Right renal cortex interstitium (tissue), 3 donors: ENCODE measurements around the gene UBE2U. TPM values are rescaled to one million over a fixed set of nuclear protein-coding genes. Genes with fewer than 3 reads are reported as not detected.

Experiments
- DNase-seq, 3 donors: peaks; one replicate each; pipeline ENCODE4 v3.0.0-alpha.2; 2013; ENCODE audit warnings: low read depth in 3 of 3, low spot score in 2 of 3
- polyA plus RNA-seq, 3 donors: library from polyadenylated mRNA; unstranded; fragments of 120-200 nt; gene quantifications; one replicate each; pipeline ENCODE4 v1.2.1, GENCODE V29; 2013; ENCODE audit not compliant: insufficient read length in 3 of 3

The UBE2U gene, protein sequence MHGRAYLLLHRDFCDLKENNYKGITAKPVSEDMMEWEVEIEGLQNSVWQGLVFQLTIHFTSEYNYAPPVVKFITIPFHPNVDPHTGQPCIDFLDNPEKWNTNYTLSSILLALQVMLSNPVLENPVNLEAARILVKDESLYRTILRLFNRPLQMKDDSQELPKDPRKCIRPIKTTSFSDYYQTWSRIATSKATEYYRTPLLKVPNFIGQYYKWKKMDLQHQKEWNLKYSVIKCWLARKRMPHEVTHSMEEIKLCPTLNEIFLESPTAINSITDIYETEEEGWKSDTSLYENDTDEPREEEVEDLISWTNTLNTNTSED
- not detected for polyA plus RNA-seq

DNA sequence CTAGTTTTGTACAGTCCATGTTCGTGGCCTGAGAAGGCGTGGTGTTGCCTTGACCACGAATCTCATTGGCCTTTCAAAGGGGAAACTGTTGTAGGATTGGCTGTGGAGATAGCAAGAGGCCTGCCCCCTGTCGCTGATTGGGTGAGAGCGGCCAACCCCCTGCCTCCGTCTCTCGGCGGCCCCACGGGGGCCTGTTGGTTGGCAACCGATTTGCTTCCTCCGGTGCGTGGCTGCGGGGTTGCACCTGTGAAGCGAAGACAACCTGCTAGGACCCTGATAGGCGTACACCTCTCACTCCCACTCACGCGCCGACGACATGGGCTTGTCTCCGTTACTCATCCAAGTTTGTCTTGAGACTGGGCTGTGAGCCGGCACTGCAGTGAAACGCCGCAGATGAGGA, at the start of gene UBE2U:
UBE2U (plus strand) TSS at position 204 of the 400 bp plus-strand sequence. CDS start 428 bp downstream, outside the sequence.
- DNase-seq = no peak

DNA sequence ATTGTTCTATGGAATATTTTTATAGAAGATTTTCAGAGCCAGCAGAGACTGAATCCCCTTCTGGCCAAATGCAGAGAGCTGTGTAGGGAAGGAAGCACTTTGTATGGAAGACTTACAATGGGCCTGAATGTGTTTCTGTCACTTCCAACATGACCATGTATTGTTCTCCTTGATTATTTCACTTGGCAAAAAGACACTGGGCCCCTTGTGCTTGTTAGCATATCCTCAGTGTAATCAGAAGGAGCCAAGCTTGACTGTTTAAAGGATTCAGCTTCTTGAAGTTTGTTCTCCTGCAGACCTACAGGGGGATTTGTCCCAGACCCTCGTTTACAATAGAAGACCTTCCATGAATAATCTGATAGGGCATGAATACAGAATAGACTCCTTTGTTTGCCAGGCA, 48.1 kb upstream of the UBE2U start:
- no peak for DNase-seq

DNA sequence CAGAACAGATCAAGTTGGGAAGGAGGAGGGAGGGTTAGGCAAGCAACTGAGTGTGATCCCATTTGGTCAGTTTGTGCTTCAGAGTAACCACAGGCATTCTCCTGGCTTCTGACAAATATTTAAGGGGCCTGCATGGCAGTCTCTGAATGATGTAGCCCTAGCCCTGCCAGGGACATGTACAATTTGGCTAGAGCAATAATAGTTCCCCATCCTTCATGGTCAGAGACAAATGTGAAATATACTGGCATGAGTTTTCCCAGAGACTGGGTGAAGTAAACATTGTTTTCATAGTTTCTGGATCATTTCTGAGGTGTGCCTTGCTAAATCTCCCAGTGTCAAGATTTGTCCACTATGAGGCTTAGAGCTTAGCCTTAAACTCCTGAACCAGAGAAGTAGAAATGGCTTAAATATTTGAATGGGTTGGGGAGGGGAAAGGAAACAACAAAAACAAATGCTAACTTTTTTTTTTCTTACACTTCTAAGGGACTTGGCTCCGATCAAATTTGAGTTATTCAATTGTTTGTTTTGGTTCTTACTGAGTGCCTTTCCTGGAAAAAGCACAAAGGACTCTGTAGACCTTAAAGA, 42.0 kb upstream of the UBE2U start:
- DNase-seq = no peak

DNA sequence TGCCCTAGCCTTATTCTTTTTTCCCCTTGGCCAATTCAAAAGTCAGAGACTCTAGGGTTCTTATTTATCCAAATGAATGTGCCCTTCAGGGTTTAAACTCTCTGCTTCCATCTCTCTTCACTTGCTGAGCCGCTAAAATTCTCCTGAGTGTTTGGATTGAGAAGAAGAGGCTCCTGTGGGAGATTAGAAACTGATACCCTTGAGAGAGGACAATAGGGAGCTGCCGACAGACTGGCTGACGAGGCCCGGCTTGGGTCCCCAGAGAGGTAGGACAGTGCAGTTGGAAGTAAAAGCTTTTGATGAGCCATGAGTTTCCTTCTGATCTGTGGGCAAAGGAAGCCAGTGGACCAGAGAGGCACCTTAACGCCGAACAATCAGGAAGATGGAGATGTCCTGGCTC, 41.3 kb upstream of the UBE2U start:
- DNase-seq = no peak

DNA sequence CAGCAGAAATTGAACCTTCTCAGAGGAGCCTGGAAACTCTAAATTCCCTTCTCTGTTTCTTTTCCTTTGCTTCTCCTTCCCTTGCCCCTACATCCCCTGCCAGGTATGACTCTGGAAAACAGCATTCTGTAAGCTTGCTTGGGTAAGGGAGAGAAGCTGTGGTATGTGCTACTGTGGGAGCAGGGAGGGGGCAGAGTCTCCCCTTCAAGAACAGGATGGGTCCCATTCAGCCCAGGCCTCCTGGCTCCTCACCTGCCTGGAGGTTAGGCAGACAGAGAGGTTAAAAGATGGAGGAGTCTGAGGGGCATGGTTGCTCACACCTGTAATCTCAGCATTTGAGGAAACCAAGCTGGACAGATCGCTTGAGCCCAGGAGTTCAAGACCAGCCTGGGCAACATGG, 40.6 kb upstream of the UBE2U start:
- no peak for DNase-seq

DNA sequence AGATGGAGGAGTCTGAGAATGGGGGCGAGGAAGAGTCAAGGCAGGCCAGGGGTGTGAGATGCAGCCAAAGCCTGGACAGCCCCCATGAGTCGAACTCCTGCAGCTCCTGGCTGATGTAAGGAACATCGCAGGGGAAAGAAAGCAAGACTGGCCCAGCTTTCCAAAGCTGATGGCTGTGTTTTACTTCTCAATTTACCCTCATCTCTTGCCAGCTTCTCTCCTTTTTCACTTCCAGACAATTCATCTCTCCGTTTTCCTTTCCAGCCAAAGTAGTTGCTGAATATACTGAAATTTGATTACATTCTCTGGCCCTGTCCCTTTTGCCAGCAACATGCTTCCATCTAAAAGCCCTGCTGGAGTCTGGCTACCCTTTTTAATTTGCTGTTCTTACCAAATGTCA, 40.0 kb upstream of the UBE2U start:
- DNase-seq = no peak

DNA sequence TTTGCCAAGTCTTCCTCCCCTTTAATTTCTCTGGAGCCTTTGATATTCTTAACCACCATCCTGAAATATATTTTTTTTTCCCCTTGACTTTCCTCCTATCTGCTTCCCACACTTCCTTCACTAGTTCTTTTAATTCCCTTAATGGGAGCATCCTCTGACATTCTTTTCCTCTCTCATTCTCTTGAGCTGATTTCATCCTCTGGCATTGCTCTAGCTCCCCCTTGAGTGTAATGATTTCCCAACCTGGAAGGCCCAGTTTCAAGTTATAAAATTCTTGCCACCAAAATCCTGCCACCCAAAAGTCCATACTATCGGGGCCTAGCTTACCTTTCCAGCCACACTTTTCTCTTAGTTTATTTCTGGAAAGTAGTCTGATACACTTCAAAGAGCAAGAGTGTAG, 39.5 kb upstream of the UBE2U start:
- no peak for DNase-seq

DNA sequence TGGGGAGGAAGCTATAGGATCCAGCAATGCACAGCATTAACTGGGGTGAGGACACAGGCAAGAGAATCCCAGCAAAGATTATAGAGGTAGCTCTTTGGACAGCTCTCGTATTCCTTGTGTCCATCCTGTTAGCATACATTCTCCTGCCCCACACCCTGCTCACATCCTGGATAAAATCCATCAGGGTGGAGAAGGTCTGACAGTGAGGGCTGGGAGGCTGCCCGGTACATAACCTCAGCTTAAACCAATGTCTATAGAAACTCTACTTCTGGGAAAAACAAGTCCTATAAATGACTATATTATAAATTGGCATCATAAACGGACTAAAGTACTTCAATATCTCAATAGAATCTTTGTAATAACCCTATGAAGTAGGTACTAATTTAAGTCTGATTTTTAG, 36.8 kb upstream of the UBE2U start:
- DNase-seq = no peak

DNA sequence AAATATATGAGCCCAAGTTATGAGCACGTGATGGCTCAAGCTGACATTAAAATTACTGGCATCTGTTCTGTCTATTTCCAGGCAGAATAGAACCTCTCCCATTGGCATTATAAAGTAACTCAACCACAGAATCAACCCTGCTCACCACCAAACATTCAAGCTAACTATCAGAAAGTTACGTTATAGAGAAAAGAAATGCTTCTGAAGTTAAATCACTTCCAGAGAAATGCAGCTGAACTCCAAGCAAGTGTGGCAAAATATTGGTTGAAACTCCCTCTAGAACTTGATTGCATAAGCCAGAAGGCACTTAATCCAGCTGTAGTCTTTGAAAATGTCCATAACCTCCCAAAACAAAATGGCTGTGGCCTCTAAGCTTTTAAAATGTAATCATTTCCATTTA, 36.2 kb upstream of the UBE2U start:
- DNase-seq = no peak

DNA sequence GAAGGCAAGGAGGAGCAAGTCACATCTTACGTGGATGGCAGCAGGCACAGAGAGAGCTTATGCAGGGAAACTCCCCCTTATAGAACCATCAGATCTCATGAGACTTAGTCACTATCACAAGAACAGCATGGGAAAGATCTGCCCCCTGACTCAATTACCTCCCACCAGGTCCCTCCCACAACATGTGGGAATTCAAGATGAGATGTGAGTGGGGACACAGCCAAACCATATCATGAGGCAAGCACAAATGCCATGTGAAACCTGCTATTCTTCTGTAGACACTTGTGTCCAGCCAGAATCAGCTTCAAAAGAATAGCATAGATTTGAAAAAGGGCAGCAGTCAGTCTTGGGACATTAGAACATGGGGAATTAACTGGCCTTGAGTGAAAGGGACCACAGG, 32.2 kb upstream of the UBE2U start:
- DNase-seq = no peak

DNA sequence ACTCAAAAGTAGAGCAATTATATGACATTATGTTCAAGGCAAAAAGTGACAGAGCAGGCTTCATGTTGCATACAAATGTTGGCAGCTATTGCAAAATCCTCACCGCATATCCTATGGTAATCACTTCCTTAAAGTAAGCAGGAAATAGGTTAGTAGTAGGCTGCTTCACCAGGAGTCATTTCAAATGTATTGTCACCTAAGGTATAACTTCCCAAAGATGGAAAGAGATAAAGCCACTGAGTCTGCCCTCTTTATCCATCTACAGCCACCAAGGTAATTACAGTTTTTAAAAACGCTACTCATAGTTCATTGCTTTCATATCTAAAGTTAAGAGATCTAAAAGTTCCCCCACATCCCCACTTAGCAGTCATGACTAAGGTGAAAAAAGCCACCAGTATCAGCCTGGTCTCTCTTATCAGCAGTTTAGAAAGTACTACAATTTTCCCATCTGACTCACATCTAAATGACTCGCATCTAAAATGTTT, 31.6 kb upstream of the UBE2U start:
- no peak for DNase-seq

DNA sequence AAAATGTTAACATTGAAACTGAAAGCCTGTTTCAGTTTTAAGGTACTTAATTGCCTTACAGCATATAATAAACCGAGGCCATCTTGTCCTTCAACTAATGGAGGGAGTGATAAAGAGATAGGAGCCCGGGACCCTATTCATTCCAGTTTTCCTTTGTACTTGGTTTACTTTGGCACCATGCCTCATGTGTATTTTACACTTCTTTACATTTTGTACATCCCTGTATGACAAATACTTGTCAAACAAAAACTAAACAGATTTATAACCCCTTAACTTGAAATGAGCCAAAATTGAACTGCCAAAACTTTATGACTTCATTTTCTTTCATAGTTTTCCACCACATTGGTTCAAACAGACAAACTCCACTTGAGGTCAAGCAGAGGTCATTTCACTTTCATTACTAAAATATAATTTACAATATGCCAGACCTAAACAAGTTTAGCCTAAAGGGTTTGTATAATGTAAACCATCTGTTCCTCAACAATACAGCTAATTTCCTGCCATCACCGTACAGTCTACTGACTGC, 30.9 kb upstream of the UBE2U start:
- DNase-seq = no peak

DNA sequence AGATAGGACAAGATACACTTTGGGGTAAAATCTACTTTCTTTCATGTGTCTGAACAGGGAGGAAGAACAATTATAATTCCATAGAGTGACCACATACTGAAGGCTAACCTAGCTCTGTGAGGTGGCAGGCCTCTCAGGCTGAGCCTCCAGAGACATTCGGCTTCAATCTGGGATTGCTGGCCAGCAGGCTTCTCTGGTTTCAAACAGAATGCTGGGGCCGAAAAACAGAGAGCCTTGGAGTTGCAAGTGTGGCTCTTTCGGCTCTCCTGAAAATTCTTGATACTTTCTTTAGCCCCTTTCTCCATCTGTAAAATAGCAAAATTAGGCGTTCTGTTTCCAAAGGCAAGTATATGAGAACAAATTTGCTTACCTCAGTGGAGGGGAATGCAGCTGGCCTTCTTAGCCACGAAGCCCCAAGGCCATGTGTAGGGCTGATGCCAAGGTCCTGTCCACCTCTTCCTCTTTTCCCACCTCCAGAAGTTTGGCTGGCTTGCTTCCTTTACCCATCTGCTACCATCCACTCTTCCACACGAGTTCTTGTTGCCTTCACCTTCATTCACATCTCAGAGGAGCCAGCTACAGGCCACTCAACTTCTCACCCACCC, 30.0 kb upstream of the UBE2U start:
- DNase-seq = no peak

DNA sequence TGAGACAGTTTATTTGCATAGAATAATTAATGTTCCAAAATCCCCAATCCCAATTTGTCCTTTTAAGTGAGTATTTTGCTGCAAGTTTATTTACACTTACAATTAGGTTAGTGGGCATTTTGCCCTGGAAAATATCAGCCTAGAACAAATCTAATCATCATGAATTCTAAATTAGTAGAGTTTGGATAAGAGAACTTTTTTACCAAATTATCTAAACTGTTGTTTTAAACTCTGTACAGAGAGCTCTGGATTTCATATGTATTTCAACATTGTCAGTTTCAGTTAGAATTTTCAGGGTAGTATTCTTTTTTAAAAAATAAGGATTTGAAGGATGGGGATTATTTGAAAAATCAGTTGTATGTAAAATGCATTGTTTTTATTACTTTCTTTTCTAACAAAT, 27.8 kb upstream of the UBE2U start:
- no peak for DNase-seq

DNA sequence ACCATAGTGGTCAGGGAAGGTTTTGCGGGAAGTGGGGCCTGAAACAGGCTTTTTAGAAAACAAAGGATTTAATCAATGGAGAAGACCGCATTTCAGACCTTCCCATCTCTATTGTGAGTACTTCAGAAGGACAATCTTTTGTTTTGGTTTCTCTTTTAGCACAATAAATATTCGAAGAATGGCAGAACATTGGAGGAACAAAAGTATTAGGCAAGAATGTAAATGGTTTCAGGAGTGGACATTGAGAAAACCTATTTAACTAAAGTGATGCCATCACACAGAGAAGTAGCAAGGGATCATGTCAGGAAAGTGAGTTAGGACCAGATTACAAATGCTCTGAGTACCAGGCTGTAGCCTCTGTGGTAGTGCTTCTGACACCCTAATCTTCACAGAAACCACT, 26.8 kb upstream of the UBE2U start:
- no peak for DNase-seq

DNA sequence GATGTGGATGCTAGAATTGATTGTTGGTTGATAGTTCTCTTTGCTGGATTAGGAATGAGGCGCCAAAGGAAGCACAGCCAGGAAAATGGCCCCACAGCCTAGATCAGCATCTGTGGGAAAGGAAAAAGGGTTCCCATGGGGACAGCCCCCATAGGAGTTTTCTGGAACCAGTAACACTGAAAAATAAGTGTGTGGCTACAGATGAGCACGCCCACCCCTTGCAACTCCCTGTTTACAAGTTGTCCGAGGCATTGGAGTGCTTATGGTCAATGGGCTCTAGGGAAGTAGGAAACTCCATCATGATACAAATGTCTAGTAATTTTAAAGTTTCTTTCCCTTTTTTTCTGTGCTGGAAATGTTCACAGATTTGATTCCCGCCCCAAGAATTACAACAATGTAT, 23.8 kb upstream of the UBE2U start:
- DNase-seq = no peak

DNA sequence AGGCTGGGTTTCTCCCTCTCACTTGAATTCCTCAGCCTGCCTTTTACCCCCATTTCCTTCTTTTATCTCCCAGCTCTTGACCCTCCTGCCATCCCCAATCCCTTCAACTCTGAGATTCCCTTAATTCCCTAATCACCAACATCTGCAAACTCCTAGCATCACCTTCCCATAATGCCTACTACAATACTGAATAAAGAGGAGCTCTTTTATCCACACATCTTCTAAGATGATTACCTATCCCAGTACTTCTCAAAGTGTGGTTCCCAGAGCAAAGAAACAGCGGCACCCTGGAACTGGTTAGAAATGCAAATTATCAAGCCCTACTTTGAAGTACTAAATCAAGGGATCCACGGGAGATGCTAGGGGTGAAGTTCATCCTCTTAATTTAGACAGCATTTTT, 21.2 kb upstream of the UBE2U start:
- DNase-seq = no peak

DNA sequence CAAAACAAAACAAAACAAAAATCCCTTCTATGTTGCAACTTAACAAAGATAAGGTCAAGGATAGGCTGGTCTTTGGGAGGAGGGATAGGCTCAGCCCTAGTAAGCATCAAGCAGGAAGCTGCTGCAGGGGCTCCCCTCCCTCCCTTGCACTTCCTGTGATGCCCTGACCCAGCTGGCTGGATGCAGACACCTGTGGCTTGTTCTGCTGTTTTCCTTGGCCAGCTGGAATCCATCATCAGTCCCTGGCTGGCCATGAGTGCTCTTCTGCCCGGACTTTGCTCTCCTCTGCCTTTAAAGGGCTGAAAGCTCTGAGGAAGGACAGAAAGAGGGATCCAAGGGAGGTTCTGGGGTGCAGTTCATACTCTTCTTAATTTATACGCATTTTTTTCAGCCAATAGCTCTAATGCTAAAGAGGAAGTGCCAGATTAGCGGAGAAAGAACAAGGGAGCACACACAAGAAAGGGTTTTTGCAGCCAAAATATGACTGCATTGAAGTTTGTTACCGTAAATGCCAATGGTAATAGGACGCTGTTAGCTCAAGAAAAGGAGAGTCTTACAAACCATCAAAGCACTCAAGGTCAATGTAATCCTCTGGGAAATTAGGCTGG, 19.9 kb upstream of the UBE2U start:
- no peak for DNase-seq

DNA sequence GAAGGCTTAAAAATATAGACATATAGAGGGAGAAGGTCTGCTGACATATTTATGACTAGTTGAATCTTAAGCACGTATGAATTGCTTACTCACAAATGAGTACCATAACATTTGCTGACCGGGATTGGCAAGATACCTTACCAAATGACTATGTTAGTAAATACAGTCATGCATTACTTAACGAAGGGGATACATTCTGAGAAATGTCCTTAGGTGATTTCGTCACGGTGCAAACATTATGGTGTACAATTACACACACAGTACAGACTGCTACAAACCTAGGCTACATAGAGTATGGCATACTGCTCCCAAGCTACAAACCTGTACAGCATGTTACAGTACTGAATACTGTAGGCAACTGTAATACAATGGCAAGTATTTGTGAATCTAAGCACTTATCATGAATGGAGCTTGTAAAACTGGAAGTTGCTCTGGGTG, 19.4 kb upstream of the UBE2U start:
- no peak for DNase-seq

DNA sequence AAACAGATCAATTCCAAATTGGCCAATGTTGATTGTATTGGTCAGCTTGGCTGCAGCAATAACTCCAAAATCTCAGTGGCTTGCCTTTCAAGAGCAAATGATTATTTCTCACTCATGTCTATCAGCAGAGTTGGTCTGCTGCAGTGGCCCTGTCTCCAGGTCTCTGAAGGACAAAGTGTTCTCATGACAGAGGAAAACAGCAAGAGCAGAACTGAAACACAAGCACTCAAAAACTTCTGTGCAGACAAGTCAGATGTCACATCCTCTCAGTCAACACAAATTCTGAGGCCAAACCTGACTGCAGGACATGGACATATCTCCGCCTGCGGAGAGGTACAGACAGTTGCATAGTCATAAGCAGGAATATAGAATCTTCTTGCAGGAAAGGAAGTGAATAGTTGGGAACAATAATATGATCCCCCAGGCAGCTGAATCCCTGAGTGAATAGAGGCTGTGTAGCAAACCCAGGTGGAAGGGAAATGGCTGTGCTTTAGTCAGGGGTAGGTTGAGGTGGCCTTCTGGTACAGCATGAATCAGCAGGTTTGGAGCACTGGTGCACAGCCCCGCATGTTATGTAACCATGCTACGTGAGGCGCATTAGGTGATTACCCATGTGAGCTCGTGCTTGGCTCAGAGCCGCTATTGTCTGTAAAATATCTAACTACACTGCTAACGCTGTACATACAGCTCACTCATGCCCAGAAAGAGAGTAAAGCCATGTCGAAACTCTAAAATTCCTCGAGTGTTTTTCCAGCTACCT, 17.1 kb upstream of the UBE2U start:
- no peak for DNase-seq

DNA sequence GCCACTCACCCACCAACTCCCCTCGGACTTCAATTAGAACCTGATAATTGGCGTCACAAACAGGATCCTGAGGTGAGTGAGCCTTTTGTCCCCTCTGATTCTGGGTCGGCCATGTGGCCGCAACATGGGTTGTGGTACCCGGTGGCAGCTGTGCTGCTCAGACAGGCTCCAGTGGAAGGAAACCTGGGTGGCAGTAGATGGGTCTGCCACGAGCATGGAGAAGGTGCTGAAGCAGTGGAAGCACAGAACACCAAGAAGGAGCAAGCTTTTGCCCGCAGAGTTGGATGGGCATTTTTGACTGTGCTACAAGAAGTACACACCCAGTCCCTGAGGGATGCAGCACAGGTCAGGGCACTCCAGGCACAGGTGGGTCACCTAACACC, 16.5 kb upstream of the UBE2U start:
- no peak for DNase-seq
